Stimulated activated naive CD8-positive, alpha-beta T cell treated with anti-CD3 and anti-CD28 coated beads, Interleukin-15, Interleukin-2, amounts not matched to agents 100 ng/mL and 50 ng/mL, for 24 hours (primary cell): ENCODE data around the gene SGF29.
"Not testable (repeated sequence)": the region's sequence is repeated elsewhere in the genome, so short reads cannot be mapped to it uniquely, and the experiment has no call there.

Experiments
- H3K27ac Mint-ChIP-seq: one replicate; pipeline ENCODE4 v1.8.0; 2021; ENCODE audit warnings: mild to moderate bottlenecking, mixed read lengths
- H3K27me3 Mint-ChIP-seq: one replicate; pipeline ENCODE4 v1.8.0; 2021; ENCODE audit warnings: mixed read lengths
- H3K36me3 Mint-ChIP-seq: one replicate; pipeline ENCODE4 v1.8.0; 2021; ENCODE audit warnings: low read depth, mixed read lengths
- H3K4me1 Mint-ChIP-seq: one replicate; pipeline ENCODE4 v1.8.0; 2021; ENCODE audit warnings: low read depth, mixed read lengths
- H3K4me3 Mint-ChIP-seq: one replicate; pipeline ENCODE4 v1.8.0; 2021; ENCODE audit warnings: mild to moderate bottlenecking, mixed read lengths
- H3K9me3 Mint-ChIP-seq: one replicate; pipeline ENCODE4 v1.8.0; 2021; ENCODE audit warnings: mixed read lengths

The SGF29 gene

DNA sequence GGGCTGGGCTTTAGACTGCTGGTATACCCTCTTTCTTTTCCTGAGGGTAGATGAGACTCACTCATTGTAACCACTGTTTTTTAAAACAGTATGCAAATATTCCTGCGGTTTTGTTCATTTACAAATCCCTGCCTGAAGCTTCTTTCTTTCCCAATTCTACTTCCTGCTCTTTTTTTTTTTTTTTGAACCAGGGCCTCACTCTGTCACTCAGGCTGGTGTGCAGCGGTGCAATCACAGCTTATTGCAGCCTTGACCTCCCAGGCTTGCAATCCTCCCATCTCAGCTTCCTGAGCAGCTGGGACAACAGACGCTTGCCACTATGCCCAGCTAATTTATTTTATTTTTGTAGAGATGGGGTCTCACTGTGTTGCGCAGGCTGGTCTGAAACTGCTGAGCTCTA lies 64.2 kb downstream of the SGF29 start:
- no peak overlapping the region for H3K4me3 Mint-ChIP-seq
- peaks cover 12% of the 10 kb centered on the region for H3K4me1 Mint-ChIP-seq
- no peaks in the 10 kb centered on the region for H3K27me3 Mint-ChIP-seq
- H3K9me3 Mint-ChIP-seq, result no peaks in the 10 kb centered on the region
- H3K36me3 Mint-ChIP-seq, result peaks cover 13% of the 10 kb centered on the region
- no peak overlapping the region for H3K27ac Mint-ChIP-seq

GRCh38 chr16:28620316-28620715 lies 66.6 kb downstream of the SGF29 start:
- Mint-ChIP-seq H3K36me3 (peaks cover 13% of the 10 kb centered on the region), H3K4me1 (peaks cover 16% of the 10 kb centered on the region)
- H3K27me3 Mint-ChIP-seq, H3K27ac Mint-ChIP-seq, H3K9me3 Mint-ChIP-seq, H3K4me3 Mint-ChIP-seq: not testable (repeated sequence)

- Mint-ChIP-seq H3K27me3 (no peaks in the 10 kb centered on the region), H3K4me1 (peaks cover 16% of the 10 kb centered on the region), H3K27ac (peak overlapping the region; percentile 80), H3K36me3 (peaks cover 13% of the 10 kb centered on the region), H3K9me3 (no peaks in the 10 kb centered on the region), H3K4me3 (peak overlapping the region; percentile 88)
Observed at GRCh38 chr16:28621481-28622155, 67.9 kb downstream of the SGF29 start.

DNA sequence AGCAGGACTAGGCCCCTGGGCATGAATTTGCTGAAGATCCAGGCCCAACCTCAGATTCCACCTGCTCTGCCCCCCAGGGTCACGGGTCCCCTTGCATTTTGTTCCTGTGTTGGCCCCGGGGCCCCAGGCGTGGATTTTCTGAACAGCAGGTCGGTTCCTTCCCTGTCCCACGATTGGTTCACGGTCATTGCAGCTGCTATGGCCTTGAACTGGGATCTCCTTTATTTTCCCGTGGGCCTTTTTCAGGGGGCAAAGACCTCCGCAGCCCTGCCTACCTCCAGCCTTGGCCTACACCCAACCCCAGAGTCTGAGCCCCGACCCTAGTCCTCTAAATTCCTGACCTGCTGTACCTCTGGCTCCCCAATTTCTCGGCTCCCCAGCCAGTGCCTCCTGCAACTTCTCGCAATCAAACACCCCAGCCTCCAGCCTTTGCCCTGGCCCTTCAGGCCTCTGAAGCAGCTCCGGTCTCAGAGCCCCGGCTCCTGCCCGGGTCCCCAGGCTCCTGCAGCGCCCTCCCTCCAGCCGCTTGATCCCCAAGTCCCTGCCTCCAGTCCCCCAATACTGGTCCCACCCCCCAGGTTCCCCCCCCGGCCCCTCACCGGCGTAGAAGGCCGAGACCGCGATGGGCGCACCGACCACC lies 68.9 kb downstream of the SGF29 start:
- H3K4me3 Mint-ChIP-seq, result peak overlapping the region; percentile 88
- peaks cover 16% of the 10 kb centered on the region for H3K4me1 Mint-ChIP-seq
- H3K27me3 Mint-ChIP-seq, H3K36me3 Mint-ChIP-seq, H3K9me3 Mint-ChIP-seq: not testable (repeated sequence)
- H3K27ac Mint-ChIP-seq, result peak overlapping the region; percentile 81

- peak overlapping the region; percentile 88 for H3K4me3 Mint-ChIP-seq
- H3K9me3 Mint-ChIP-seq, result no peaks in the 10 kb centered on the region
- peak overlapping the region; percentile 81 for H3K27ac Mint-ChIP-seq
- peaks cover 16% of the 10 kb centered on the region for H3K4me1 Mint-ChIP-seq
- H3K27me3 Mint-ChIP-seq, result no peaks in the 10 kb centered on the region
- H3K36me3 Mint-ChIP-seq, result peaks cover 9% of the 10 kb centered on the region
Observed at GRCh38 chr16:28623172-28623711, 69.5 kb downstream of the SGF29 start.

- not testable (repeated sequence) for H3K27me3 Mint-ChIP-seq, H3K4me1 Mint-ChIP-seq, H3K36me3 Mint-ChIP-seq, H3K27ac Mint-ChIP-seq, H3K4me3 Mint-ChIP-seq, H3K9me3 Mint-ChIP-seq
Observed at GRCh38 chr16:28630905-28631304, 77.2 kb downstream of the SGF29 start.

- not testable (repeated sequence) for H3K36me3 Mint-ChIP-seq, H3K9me3 Mint-ChIP-seq, H3K27ac Mint-ChIP-seq, H3K4me1 Mint-ChIP-seq, H3K4me3 Mint-ChIP-seq, H3K27me3 Mint-ChIP-seq
Observed at GRCh38 chr16:28636093-28636823, 82.5 kb downstream of the SGF29 start.

DNA sequence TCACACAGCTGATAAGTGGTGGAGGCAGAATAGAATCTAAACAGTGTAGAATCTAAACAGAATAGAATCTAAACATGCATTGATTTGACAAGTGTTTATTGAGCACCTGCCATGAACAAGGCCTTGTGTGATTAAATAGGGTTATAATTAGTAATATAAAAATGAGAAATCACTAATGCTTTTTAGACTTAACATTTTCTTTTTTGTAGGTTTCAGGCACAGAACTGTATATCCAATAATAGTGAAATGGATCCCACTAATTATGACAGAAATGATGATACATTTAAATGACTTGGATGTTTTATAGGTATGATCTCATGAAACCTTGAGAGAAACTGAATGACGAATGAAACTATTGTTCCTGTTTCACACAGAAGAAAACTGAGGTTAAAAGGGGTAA lies 84.0 kb downstream of the SGF29 start, which contains the start of gene NPIPB8:
NPIPB8 (plus strand) TSS at position 301 of the 400 bp plus-strand sequence. CDS start 296 bp downstream, outside the sequence.
- not testable (repeated sequence) for H3K27ac Mint-ChIP-seq, H3K4me3 Mint-ChIP-seq, H3K27me3 Mint-ChIP-seq, H3K4me1 Mint-ChIP-seq, H3K9me3 Mint-ChIP-seq, H3K36me3 Mint-ChIP-seq

GRCh38 chr16:28638359-28638758 lies 84.6 kb downstream of the SGF29 start:
- H3K4me3 Mint-ChIP-seq, H3K4me1 Mint-ChIP-seq, H3K9me3 Mint-ChIP-seq, H3K27me3 Mint-ChIP-seq, H3K27ac Mint-ChIP-seq, H3K36me3 Mint-ChIP-seq: not testable (repeated sequence)

DNA sequence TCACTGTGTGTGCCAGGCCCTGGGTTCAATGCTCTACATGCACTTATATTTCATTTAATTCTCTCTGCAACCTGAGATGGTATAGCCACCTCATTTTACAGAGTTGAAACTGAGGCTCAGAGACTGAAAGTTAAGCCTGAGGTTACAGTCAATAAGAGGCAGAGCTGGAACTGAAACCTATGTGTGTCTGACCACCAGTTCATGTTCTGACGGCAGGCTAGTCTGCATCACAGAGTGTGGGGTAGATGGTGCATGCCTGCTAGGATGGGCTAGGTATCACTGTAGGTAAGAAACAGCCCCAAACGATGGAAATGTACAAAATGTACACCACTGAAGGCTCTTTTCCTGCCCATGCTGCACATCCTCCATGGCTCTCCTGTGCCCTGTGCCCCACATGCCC lies 86.2 kb downstream of the SGF29 start:
- not testable (repeated sequence) for H3K4me3 Mint-ChIP-seq, H3K27ac Mint-ChIP-seq, H3K4me1 Mint-ChIP-seq, H3K9me3 Mint-ChIP-seq, H3K36me3 Mint-ChIP-seq, H3K27me3 Mint-ChIP-seq
